ENCODE measurements around the gene ELAVL2. TPM values are rescaled to one million over a fixed set of nuclear protein-coding genes. Genes with fewer than 3 reads are reported as not detected.
A peak's percentile ranks its signal among the peaks of the same experiment; 100 is the strongest.

ELAVL2 gene
- total RNA-seq, 1 experiment from 2014 or later, result 16.3 TPM

DNA sequence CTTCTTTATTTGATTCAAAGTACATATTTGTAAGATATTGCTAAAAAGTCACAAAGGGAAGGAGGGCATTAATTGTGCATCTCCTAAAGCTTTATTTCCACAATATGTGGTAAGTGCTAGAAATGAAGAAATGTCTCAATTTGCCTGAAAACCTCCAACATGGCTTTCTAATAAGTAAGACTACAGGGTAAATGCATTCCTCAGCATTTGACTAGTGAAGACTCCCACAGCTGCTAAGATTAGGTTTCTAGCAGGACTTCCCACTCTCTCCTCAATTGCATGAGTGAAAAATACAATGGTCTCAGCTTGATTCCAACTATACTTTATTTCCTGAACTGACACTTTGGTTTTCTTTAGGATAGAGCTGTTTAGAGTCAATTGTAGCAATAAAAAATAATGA, 162.1 kb downstream of the ELAVL2 start:
- intact Hi-C loops (cut with micrococcal nuclease), result no loop called here
- Histone ChIP-seq H4K20me1 (ENCODE audit: low read length) (no peaks in the 10 kb centered on the region), H3K4me3 (ENCODE audit: low read length) (no peak overlapping the region), H3K9me3 (ENCODE audit: low read length) (no peaks in the 10 kb centered on the region), H3K27me3 (ENCODE audit: low read length) (no peaks in the 10 kb centered on the region), H3K9me2 (replicated peaks; ENCODE audit: low read length) (no peaks in the 10 kb centered on the region), H2AFZ (ENCODE audit: low read length) (no peak overlapping the region), H3K4me1 (ENCODE audit: insufficient read depth, low read length) (peaks cover 22% of the 10 kb centered on the region), H3F3A (ENCODE audit: low read length, unreplicated experiment) (no peaks in the 10 kb centered on the region), H3K27ac (ENCODE audit: low read length) (peak overlapping the region; percentile 93), H3K9ac (ENCODE audit: low read length) (peak overlapping the region; percentile 30), H3K4me2 (ENCODE audit: low read length) (peak overlapping the region; percentile 39; the same call in 1 of the 2 replicates), H3K36me3 (ENCODE audit: low read depth, low read length) (peaks cover 28% of the 10 kb centered on the region), H3K79me2 (ENCODE audit: low read length) (no peaks in the 10 kb centered on the region)
- CTCF ChIA-PET, result no interaction called here
- no peak for ATAC-seq
- POLR2A ChIA-PET (ENCODE audit: unreplicated experiment), result no interaction called here
- no peak for DNase-seq
- BruUV-seq (replicated peaks), result no TSS peak
- TF ChIP-seq EZH2phosphoT487 (IDR thresholded peaks at IDR 0.05; ENCODE audit: borderline replicate concordance, low read length), result no peak
- TF ChIP-seq, protein P1, sequence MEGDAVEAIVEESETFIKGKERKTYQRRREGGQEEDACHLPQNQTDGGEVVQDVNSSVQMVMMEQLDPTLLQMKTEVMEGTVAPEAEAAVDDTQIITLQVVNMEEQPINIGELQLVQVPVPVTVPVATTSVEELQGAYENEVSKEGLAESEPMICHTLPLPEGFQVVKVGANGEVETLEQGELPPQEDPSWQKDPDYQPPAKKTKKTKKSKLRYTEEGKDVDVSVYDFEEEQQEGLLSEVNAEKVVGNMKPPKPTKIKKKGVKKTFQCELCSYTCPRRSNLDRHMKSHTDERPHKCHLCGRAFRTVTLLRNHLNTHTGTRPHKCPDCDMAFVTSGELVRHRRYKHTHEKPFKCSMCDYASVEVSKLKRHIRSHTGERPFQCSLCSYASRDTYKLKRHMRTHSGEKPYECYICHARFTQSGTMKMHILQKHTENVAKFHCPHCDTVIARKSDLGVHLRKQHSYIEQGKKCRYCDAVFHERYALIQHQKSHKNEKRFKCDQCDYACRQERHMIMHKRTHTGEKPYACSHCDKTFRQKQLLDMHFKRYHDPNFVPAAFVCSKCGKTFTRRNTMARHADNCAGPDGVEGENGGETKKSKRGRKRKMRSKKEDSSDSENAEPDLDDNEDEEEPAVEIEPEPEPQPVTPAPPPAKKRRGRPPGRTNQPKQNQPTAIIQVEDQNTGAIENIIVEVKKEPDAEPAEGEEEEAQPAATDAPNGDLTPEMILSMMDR (conservative IDR thresholded peaks at IDR 0.05; ENCODE audit: low read depth, low read length), result no peak
- TF ChIP-seq EZH2 (IDR thresholded peaks at IDR 0.05; ENCODE audit: low read length, unreplicated experiment), result no peak

DNA sequence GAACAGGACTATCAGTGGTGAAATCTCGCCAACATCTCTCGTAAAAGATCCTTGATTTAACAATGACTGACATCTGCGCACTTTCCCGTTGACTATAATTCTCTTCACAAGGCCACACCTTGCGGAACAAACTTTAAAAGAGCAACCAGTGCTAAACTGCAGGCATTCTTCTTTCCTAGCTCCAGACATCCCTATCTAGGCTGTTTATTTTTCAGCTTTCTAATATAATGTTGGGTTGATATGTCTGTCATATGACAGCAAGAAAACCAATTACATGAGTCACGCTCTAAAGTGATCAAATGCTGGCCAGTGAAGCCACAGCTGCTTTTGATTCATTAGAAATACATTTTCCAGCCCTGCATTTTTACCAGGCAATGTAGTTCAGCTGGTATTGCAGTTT, 162.5 kb downstream of the ELAVL2 start:
- H3K4me1 ChIP-seq (ENCODE audit: insufficient read depth, low read length), result peaks cover 22% of the 10 kb centered on the region
- peak overlapping the region; percentile 30 for H3K9ac ChIP-seq (ENCODE audit: low read length)
- no peaks in the 10 kb centered on the region for H3K27me3 ChIP-seq (ENCODE audit: low read length)
- peak overlapping the region; percentile 21; the same call in 1 of the 2 replicates for H3K4me2 ChIP-seq (ENCODE audit: low read length)
- no peaks in the 10 kb centered on the region for H3K9me2 ChIP-seq (replicated peaks; ENCODE audit: low read length)
- no peak overlapping the region for H3K4me3 ChIP-seq (ENCODE audit: low read length)
- H3F3A ChIP-seq (ENCODE audit: low read length, unreplicated experiment), result no peaks in the 10 kb centered on the region
- 0 out of 2 replicates have a peak, but pooled peaks have one; percentile 29 for ATAC-seq
- H3K79me2 ChIP-seq (ENCODE audit: low read length), result no peaks in the 10 kb centered on the region
- ChIA-PET CTCF (no interaction called here), POLR2A (ENCODE audit: unreplicated experiment) (no interaction called here)
- TF ChIP-seq, protein P1 (conservative IDR thresholded peaks at IDR 0.05; ENCODE audit: low read depth, low read length), result no peak
- no peak for TF ChIP-seq EZH2 (IDR thresholded peaks at IDR 0.05; ENCODE audit: low read length, unreplicated experiment)
- no peak for TF ChIP-seq EZH2phosphoT487 (IDR thresholded peaks at IDR 0.05; ENCODE audit: borderline replicate concordance, low read length)
- peaks cover 27% of the 10 kb centered on the region for H3K36me3 ChIP-seq (ENCODE audit: low read depth, low read length)
- H4K20me1 ChIP-seq (ENCODE audit: low read length), result no peaks in the 10 kb centered on the region
- BruUV-seq (replicated peaks), result no TSS peak
- no peaks in the 10 kb centered on the region for H3K9me3 ChIP-seq (ENCODE audit: low read length)
- no peak overlapping the region for H2AFZ ChIP-seq (ENCODE audit: low read length)
- H3K27ac ChIP-seq (ENCODE audit: low read length), result peak overlapping the region; percentile 93
- DNase-seq, result peak; percentile 58
- intact Hi-C loops (cut with micrococcal nuclease), result no loop called here

DNA sequence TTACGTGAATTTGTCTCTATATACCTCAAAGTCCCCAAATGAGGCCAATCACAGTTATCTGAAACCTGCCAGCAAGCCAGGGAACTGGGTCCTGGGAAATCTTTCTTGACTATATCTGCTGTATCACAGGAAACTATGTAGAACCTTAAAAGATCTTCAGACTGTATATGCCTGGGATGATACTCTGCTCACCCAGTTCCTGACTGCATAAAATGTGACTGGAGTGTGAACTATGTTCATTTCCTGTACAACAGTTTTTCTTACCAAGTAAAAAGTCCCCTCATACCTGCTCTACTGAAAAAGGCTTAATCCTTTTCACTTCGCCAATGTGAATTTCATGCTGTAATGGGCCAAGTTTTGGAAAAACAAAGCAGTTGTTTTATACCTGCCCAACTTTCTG, 162.9 kb downstream of the ELAVL2 start:
- intact Hi-C loops (cut with micrococcal nuclease), result no loop called here
- TF ChIP-seq EZH2 (IDR thresholded peaks at IDR 0.05; ENCODE audit: low read length, unreplicated experiment), result no peak
- TF ChIP-seq EZH2phosphoT487 (IDR thresholded peaks at IDR 0.05; ENCODE audit: borderline replicate concordance, low read length), result no peak
- TF ChIP-seq, protein P1 (conservative IDR thresholded peaks at IDR 0.05; ENCODE audit: low read depth, low read length), result no peak
- H3F3A ChIP-seq (ENCODE audit: low read length, unreplicated experiment), result no peaks in the 10 kb centered on the region
- no peak overlapping the region for H3K4me3 ChIP-seq (ENCODE audit: low read length)
- POLR2A ChIA-PET (ENCODE audit: unreplicated experiment), result no interaction called here
- CTCF ChIA-PET, result no interaction called here
- H3K9me2 ChIP-seq (replicated peaks; ENCODE audit: low read length), result no peaks in the 10 kb centered on the region
- peak overlapping the region; percentile 54; the same call in 1 of the 2 replicates for H3K9ac ChIP-seq (ENCODE audit: low read length)
- H3K9me3 ChIP-seq (ENCODE audit: low read length), result no peaks in the 10 kb centered on the region
- H3K27ac ChIP-seq (ENCODE audit: low read length), result peak overlapping the region; percentile 93
- H3K4me2 ChIP-seq (ENCODE audit: low read length), result peak overlapping the region; percentile 21; the same call in 1 of the 2 replicates
- peaks cover 22% of the 10 kb centered on the region for H3K4me1 ChIP-seq (ENCODE audit: insufficient read depth, low read length)
- no peak for DNase-seq
- no peak for ATAC-seq
- no peaks in the 10 kb centered on the region for H3K79me2 ChIP-seq (ENCODE audit: low read length)
- no peaks in the 10 kb centered on the region for H3K27me3 ChIP-seq (ENCODE audit: low read length)
- no peak overlapping the region for H2AFZ ChIP-seq (ENCODE audit: low read length)
- BruUV-seq (replicated peaks), result no TSS peak
- H3K36me3 ChIP-seq (ENCODE audit: low read depth, low read length), result peaks cover 25% of the 10 kb centered on the region
- no peaks in the 10 kb centered on the region for H4K20me1 ChIP-seq (ENCODE audit: low read length)

All from PC-3 (cell line).